Osteoblast (primary cell): Measurements from ENCODE around the gene SMARCD1. TPM values are rescaled to one million over a fixed set of nuclear protein-coding genes. Genes with fewer than 3 reads are reported as not detected.
A peak's percentile ranks its signal among the peaks of the same experiment; 100 is the strongest.

ENCODE experiments used
- DNase-seq: peaks from one replicate; pipeline ENCODE4 v3.0.0; 2011; ENCODE audit warnings: low spot score, mixed read lengths; ENCODE audit not compliant: insufficient read length; ENCODE audit errors: missing footprints
- H2AFZ ChIP-seq: 2 replicates; pipeline ENCODE4 v1.6.0; 2011; ENCODE audit warnings: mild to moderate bottlenecking, low read length
- H3K27ac ChIP-seq: 2 replicates; pipeline ENCODE4 v1.5.1; 2011; ENCODE audit warnings: mild to moderate bottlenecking, low read depth, low read length, moderate library complexity
- H3K27me3 ChIP-seq: 2 replicates; pipeline ENCODE4 v1.6.0; 2012; ENCODE audit warnings: mild to moderate bottlenecking, control low read depth, inconsistent platforms, low read length, moderate library complexity; ENCODE audit not compliant: insufficient read depth
- H3K36me3 ChIP-seq: 2 replicates; pipeline ENCODE4 v1.5.1; 2011; ENCODE audit warnings: mild to moderate bottlenecking, low read length, control low read depth, moderate library complexity; ENCODE audit not compliant: insufficient read depth
- H3K4me1 ChIP-seq: 2 replicates; pipeline ENCODE4 v1.5.1; 2011; ENCODE audit warnings: mild to moderate bottlenecking, low read length, control low read depth, moderate library complexity; ENCODE audit not compliant: insufficient read depth
- H3K4me2 ChIP-seq: 2 replicates; pipeline ENCODE4 v1.6.0; 2011; ENCODE audit warnings: mild to moderate bottlenecking, low read length; ENCODE audit not compliant: insufficient read depth
- H3K4me3 ChIP-seq: fragments of 200-600 bp; sonication (generic); 3 replicates; pipeline ENCODE4 v1.5.1; 2012; ENCODE audit warnings: mild to moderate bottlenecking, low read length, inconsistent platforms; ENCODE audit not compliant: insufficient read depth
- H3K79me2 ChIP-seq: 2 replicates; pipeline ENCODE4 v1.6.0; 2012; ENCODE audit warnings: mild to moderate bottlenecking, low read length, control low read depth, inconsistent platforms; ENCODE audit not compliant: insufficient read depth
- H3K9me3 ChIP-seq: 2 replicates; pipeline ENCODE4 v1.5.1; 2011; ENCODE audit warnings: low read depth, low read length, control low read depth
- H4K20me1 ChIP-seq: 2 replicates; pipeline ENCODE4 v1.6.0; 2012; ENCODE audit warnings: mild to moderate bottlenecking, low read length, control low read depth; ENCODE audit not compliant: insufficient read depth
- CTCF ChIP-seq: IDR thresholded peaks from 2 replicates; pipeline ENCODE4 v1.5.1; 2011; ENCODE audit warnings: mild to moderate bottlenecking, low read depth, low read length, moderate library complexity; ENCODE audit errors: extremely low read depth
- total RNA-seq: library from RNA; depleted of rRNA; stranded (reverse); fragments of >200 nt; gene quantifications from 2 replicates; pipeline ENCODE4 v1.2.3, GENCODE V29; 2012

SMARCD1 gene
- total RNA-seq, 1 donor = 50.3 TPM

GRCh38 chr12:50112456-50113218 is 27.5 kb downstream of the SMARCD1 start:
- peak overlapping the region; percentile 85 for H2AFZ ChIP-seq
- H3K36me3 ChIP-seq = peaks cover 3% of the 10 kb centered on the region
- H4K20me1 ChIP-seq = peaks cover 8% of the 10 kb centered on the region
- TF ChIP-seq CTCF = no peak
- H3K9me3 ChIP-seq = no peaks in the 10 kb centered on the region
- H3K27me3 ChIP-seq = no peaks in the 10 kb centered on the region
- peak overlapping the region; percentile 89 for H3K4me2 ChIP-seq
- peak overlapping the region; percentile 77 for H3K4me3 ChIP-seq
- DNase-seq = peak; percentile 87
- peak overlapping the region; percentile 95 for H3K27ac ChIP-seq
- H3K79me2 ChIP-seq = peaks cover 48% of the 10 kb centered on the region
- H3K4me1 ChIP-seq = peaks cover 23% of the 10 kb centered on the region

DNA sequence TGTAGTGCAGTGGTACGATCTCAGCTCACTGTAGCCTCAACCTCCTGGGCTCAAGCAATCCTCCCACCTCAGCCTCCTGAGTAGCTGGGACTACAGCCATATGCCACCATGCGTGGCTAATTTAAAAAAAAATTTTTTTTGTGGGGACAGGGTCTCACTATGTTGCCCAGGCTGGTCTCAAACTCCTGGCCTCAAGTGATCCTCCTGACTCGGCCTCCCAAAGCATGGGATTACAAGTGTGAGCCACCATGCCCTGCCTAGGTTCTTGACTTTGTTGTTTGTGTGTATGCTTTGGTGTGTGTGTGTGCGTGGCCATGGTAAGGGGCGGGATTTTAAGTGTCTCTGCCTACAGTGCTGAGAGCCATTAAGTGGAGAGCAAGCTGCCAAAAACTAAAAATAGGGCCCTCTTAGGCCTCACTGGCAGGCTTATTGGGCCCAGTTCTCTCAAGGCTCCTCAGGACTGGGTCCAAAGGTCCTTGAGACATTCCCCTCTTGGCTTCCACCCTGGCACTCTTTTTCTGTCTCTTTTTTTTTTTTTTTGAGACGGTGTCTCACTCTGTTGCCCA is 32.0 kb downstream of the SMARCD1 start:
- Histone ChIP-seq H3K36me3 (peaks cover 12% of the 10 kb centered on the region), H4K20me1 (peaks cover 13% of the 10 kb centered on the region), H3K27me3 (no peaks in the 10 kb centered on the region), H3K27ac (no peak overlapping the region), H3K4me1 (peaks cover 6% of the 10 kb centered on the region), H3K4me3 (no peak overlapping the region), H3K9me3 (no peaks in the 10 kb centered on the region), H2AFZ (no peak overlapping the region), H3K4me2 (no peak overlapping the region), H3K79me2 (peaks cover 80% of the 10 kb centered on the region)
- no peak for TF ChIP-seq CTCF
- peak; percentile 29 for DNase-seq

DNA sequence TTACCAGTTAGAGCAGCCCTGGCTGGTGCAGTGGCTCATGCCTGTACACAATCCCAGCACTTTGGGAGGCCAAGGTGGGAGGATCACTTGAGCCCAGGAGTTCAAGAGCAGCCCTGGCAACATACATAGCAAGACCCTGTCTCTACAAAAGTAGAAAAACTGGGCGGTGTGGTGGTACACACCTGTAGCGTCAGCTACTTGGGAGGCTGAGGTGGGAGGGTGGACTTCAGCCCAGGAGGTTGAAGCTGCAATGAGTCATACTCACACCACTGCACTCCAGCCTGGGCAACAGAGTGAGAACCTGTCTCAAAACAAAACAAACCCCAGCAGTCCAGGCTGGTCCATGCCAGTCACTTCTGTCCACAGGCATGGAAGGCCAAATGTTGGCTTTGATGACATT is 34.2 kb downstream of the SMARCD1 start:
- peaks cover 13% of the 10 kb centered on the region for H4K20me1 ChIP-seq
- no peaks in the 10 kb centered on the region for H3K4me1 ChIP-seq
- H3K79me2 ChIP-seq = peaks cover 62% of the 10 kb centered on the region
- no peaks in the 10 kb centered on the region for H3K27me3 ChIP-seq
- no peak for TF ChIP-seq CTCF
- no peak overlapping the region for H2AFZ ChIP-seq
- H3K4me3 ChIP-seq = no peak overlapping the region
- H3K36me3 ChIP-seq = peaks cover 12% of the 10 kb centered on the region
- H3K27ac ChIP-seq = no peak overlapping the region
- H3K9me3 ChIP-seq = no peaks in the 10 kb centered on the region
- DNase-seq = no peak
- no peak overlapping the region for H3K4me2 ChIP-seq

GRCh38 chr12:50120521-50120920 is 35.4 kb downstream of the SMARCD1 start:
- no peak overlapping the region for H3K27ac ChIP-seq
- no peaks in the 10 kb centered on the region for H3K9me3 ChIP-seq
- no peak for DNase-seq
- H2AFZ ChIP-seq = no peak overlapping the region
- peaks cover 53% of the 10 kb centered on the region for H3K79me2 ChIP-seq
- H3K4me2 ChIP-seq = no peak overlapping the region
- H3K4me1 ChIP-seq = no peaks in the 10 kb centered on the region
- H4K20me1 ChIP-seq = peaks cover 13% of the 10 kb centered on the region
- peaks cover 12% of the 10 kb centered on the region for H3K36me3 ChIP-seq
- no peak for TF ChIP-seq CTCF
- H3K27me3 ChIP-seq = no peaks in the 10 kb centered on the region
- H3K4me3 ChIP-seq = no peak overlapping the region
